Measurements from ENCODE around the gene PRC1.

DNA sequence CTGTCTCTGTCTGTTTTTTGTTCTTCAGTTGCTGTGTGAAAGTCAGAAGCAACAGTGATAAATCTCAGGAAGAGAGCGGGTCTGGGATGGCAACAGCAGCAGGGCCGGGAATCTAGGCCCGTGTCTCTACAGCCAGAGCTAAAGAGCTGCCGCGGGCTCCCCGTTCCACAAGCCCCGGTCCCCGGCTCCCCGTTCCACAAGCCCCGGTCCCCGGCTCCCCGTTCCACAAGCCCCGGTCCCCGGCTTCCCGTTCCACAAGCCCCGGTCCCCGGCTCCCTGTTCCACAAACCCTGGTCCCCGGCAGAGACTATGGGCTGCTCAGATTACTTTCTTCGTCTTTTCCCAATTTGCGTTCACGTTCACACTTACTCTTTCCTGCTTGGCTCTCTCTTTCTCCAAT, 20.1 kb downstream of the PRC1 start:
- TF ChIP-seq, protein P1, sequence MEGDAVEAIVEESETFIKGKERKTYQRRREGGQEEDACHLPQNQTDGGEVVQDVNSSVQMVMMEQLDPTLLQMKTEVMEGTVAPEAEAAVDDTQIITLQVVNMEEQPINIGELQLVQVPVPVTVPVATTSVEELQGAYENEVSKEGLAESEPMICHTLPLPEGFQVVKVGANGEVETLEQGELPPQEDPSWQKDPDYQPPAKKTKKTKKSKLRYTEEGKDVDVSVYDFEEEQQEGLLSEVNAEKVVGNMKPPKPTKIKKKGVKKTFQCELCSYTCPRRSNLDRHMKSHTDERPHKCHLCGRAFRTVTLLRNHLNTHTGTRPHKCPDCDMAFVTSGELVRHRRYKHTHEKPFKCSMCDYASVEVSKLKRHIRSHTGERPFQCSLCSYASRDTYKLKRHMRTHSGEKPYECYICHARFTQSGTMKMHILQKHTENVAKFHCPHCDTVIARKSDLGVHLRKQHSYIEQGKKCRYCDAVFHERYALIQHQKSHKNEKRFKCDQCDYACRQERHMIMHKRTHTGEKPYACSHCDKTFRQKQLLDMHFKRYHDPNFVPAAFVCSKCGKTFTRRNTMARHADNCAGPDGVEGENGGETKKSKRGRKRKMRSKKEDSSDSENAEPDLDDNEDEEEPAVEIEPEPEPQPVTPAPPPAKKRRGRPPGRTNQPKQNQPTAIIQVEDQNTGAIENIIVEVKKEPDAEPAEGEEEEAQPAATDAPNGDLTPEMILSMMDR (IDR thresholded peaks at IDR 0.05), result no peak
- no peak for TF ChIP-seq POLR2A (IDR thresholded peaks at IDR 0.05)
- TF ChIP-seq EP300 (IDR thresholded peaks at IDR 0.05), result no peak
